Endodermal cell (in vitro differentiated cells): Measurements from ENCODE around the gene DGKA. TPM values are rescaled to one million over a fixed set of nuclear protein-coding genes. Genes with fewer than 3 reads are reported as not detected.
A peak's percentile ranks its signal among the peaks of the same experiment; 100 is the strongest.

Source experiments
- DNase-seq: peaks from one replicate; pipeline ENCODE4 v3.0.0-alpha.2; 2017
- H3K27ac ChIP-seq: 2 replicates; pipeline ENCODE4 v1.5.1; 2013; ENCODE audit warnings: mild to moderate bottlenecking, low read depth, low read length, moderate library complexity
- H3K27me3 ChIP-seq: 2 replicates; pipeline ENCODE4 v1.6.1; 2013; ENCODE audit warnings: mild to moderate bottlenecking, low read length, moderate library complexity; ENCODE audit not compliant: insufficient read depth, control insufficient read depth, poor library complexity, severe bottlenecking
- H3K36me3 ChIP-seq: 2 replicates; pipeline ENCODE4 v1.7.0; 2013; ENCODE audit warnings: mild to moderate bottlenecking, low read length, moderate library complexity; ENCODE audit not compliant: control insufficient read depth, insufficient read depth
- H3K4me1 ChIP-seq: one replicate; pipeline ENCODE4 v1.7.0; 2013; ENCODE audit warnings: low read length; ENCODE audit not compliant: control insufficient read depth, insufficient read depth
- H3K4me3 ChIP-seq: 2 replicates; pipeline ENCODE4 v1.5.1; 2013; ENCODE audit warnings: mild to moderate bottlenecking, low read length, moderate library complexity
- H3K9ac ChIP-seq: 2 replicates; pipeline ENCODE4 v1.6.1; 2013; ENCODE audit warnings: mild to moderate bottlenecking, low read length, moderate library complexity; ENCODE audit not compliant: poor library complexity, severe bottlenecking; ENCODE audit errors: extremely low read depth
- H3K9me3 ChIP-seq: 2 replicates; pipeline ENCODE4 v1.6.1; 2013; ENCODE audit warnings: mild to moderate bottlenecking, low read length, moderate library complexity; ENCODE audit not compliant: control insufficient read depth
- H3K27ac Mint-ChIP-seq: 2 replicates; pipeline ENCODE4 v1.8.0; 2020; ENCODE audit warnings: mixed read lengths
- H3K27me3 Mint-ChIP-seq: 2 replicates; pipeline ENCODE4 v1.8.0; 2021; ENCODE audit warnings: mild to moderate bottlenecking, mixed read lengths; ENCODE audit not compliant: insufficient read depth
- H3K36me3 Mint-ChIP-seq: 2 replicates; pipeline ENCODE4 v1.8.0; 2020; ENCODE audit warnings: low read depth, mixed read lengths
- H3K4me1 Mint-ChIP-seq: 2 replicates; pipeline ENCODE4 v1.8.0; 2020; ENCODE audit warnings: mixed read lengths
- H3K4me3 Mint-ChIP-seq: 2 replicates; pipeline ENCODE4 v1.8.0; 2020; ENCODE audit warnings: mild to moderate bottlenecking, moderate library complexity, mixed read lengths
- H3K9me3 Mint-ChIP-seq: 2 replicates; pipeline ENCODE4 v1.8.0; 2020; ENCODE audit warnings: mild to moderate bottlenecking, mixed read lengths
- WGBS, 2 experiments: methylation state at CpG; one replicate each; pipeline versions ENCODE4 v1.1.5 to v1.1.7; 2013; ENCODE audit warnings: missing lambda C conversion rate in 2 of 2, mixed read lengths in 1 of 2; ENCODE audit not compliant: insufficient coverage in 1 of 2, insufficient read length in 1 of 2; 5-methylcytosine and 5-hydroxymethylcytosine counted together
- total RNA-seq, 2 donors: library from RNA; stranded (reverse); fragmentation: NEBNext Ultra II Directional in 1 of 2; extraction: Animal tissue kit (Norgen Biotek cat#: 25700) in 1 of 2; gene quantifications; 2 replicates in 1 of 2; 3 replicates in 1 of 2; pipeline ENCODE4 v1.2.1, GENCODE V29; 2021
- TF ChIP-seq, protein P1 (sequence below): fragments of 200-600 bp; sonication (generic); conservative IDR thresholded peaks from 2 replicates; pipeline ENCODE4 v1.5.0; 2021; ENCODE audit warnings: antibody characterized with exemption, mild to moderate bottlenecking

Gene DGKA
- total RNA-seq, 2 donors from 2014 or later: 10.2 to 11.1 TPM

DNA sequence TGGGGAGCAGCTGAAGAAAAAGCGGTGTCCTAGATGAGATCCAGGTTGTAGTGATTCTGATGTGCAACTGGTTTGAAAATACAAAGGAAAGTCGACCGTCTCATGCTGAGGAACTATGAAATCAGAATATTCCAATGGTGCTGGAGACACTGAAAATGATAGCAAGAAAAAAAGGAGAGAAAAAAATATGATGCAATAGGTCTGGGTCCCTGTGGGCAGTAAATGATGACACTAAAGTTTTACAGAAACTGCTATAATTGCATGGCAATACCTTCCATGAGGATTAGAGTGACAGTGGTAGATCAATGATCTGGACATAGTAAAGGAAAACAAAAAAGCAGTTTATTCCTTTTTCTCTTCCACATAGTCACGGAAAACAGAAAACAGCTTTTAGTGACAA, 5.6 kb upstream of the DGKA start:
- H3K4me1 ChIP-seq: peaks cover 4% of the 10 kb centered on the region
- DNase-seq: no peak

DNA sequence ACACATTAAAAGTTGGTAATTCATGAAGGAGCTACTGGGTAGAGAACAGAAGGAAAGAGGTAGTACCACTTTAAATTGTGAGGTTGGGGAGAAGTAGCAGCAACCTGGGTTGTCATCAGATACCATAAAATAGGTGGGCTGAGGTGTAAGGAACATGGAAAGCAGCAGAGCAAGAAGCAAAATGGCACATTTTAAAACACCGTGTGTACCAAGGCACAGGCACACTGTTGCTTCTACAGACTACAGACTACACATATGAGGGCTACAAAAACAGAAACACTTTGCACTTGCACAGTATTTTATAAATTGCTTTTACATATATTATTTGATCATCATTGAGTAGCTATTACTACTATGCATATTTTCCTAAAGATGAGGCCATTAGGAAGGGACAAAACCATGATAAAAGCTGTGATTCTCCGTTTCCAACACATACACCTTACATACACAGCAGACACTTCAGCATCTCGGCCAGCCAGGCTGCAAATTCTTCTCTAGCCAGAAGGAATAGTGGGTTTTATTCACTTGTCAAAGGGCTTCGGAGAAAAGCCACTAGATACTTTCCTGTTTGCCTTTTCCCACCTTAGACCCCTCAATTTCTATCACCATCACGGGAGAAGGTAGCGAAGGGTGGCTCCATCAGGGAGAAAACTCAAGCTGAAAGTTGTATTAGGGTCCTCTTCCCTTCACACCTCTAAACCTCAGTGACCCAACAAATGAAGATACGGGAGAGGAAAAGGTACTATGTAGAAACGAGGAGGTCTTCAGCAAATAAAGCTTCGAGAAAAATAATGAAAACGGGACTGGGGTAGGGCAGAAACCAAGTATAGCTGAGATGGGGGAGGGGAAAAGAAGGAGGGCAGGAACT, 4.9 kb upstream of the DGKA start:
- WGBS, 2 experiments: 27 to 28% methylated on average over 4 to 10 of the region's 10 CpGs
- no peaks in the 10 kb centered on the region for H3K9me3 Mint-ChIP-seq
- peaks cover 4% of the 10 kb centered on the region for H3K4me1 ChIP-seq
- H3K4me1 Mint-ChIP-seq: peaks cover 21% of the 10 kb centered on the region
- peak overlapping the region; percentile 99 for H3K4me3 Mint-ChIP-seq
- H3K9me3 ChIP-seq: no peaks in the 10 kb centered on the region
- peak overlapping the region; percentile 75 for H3K27ac ChIP-seq
- DNase-seq: peak; percentile 54
- peak overlapping the region; percentile 99 for H3K27ac Mint-ChIP-seq
- H3K36me3 ChIP-seq: peaks cover 39% of the 10 kb centered on the region
- peaks cover 27% of the 10 kb centered on the region for H3K36me3 Mint-ChIP-seq
- H3K4me3 ChIP-seq: peak overlapping the region; percentile 91
- no peaks in the 10 kb centered on the region for H3K27me3 ChIP-seq
- peak overlapping the region; percentile 81 for H3K9ac ChIP-seq
- TF ChIP-seq, protein P1, sequence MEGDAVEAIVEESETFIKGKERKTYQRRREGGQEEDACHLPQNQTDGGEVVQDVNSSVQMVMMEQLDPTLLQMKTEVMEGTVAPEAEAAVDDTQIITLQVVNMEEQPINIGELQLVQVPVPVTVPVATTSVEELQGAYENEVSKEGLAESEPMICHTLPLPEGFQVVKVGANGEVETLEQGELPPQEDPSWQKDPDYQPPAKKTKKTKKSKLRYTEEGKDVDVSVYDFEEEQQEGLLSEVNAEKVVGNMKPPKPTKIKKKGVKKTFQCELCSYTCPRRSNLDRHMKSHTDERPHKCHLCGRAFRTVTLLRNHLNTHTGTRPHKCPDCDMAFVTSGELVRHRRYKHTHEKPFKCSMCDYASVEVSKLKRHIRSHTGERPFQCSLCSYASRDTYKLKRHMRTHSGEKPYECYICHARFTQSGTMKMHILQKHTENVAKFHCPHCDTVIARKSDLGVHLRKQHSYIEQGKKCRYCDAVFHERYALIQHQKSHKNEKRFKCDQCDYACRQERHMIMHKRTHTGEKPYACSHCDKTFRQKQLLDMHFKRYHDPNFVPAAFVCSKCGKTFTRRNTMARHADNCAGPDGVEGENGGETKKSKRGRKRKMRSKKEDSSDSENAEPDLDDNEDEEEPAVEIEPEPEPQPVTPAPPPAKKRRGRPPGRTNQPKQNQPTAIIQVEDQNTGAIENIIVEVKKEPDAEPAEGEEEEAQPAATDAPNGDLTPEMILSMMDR: no peak
- H3K27me3 Mint-ChIP-seq: peaks cover under 1% of the 10 kb centered on the region

More for the DNA sequence above, 5.6 kb upstream of the DGKA start:
- Mint-ChIP-seq H3K4me1 (peaks cover 17% of the 10 kb centered on the region), H3K4me3 (peak overlapping the region; percentile 99), H3K27ac (no peak overlapping the region), H3K27me3 (no peaks in the 10 kb centered on the region), H3K36me3 (peaks cover 31% of the 10 kb centered on the region), H3K9me3 (no peaks in the 10 kb centered on the region)
- TF ChIP-seq, protein P1: no peak
- peaks cover 45% of the 10 kb centered on the region for H3K36me3 ChIP-seq
- no peak overlapping the region for H3K27ac ChIP-seq
- H3K9ac ChIP-seq: peak overlapping the region; percentile 81
- H3K27me3 ChIP-seq: no peaks in the 10 kb centered on the region
- peak overlapping the region; percentile 91 for H3K4me3 ChIP-seq
- no peaks in the 10 kb centered on the region for H3K9me3 ChIP-seq
- WGBS, 2 experiments: 91 to 96% methylated on average over 3 to 4 of the region's 4 CpGs

DNA sequence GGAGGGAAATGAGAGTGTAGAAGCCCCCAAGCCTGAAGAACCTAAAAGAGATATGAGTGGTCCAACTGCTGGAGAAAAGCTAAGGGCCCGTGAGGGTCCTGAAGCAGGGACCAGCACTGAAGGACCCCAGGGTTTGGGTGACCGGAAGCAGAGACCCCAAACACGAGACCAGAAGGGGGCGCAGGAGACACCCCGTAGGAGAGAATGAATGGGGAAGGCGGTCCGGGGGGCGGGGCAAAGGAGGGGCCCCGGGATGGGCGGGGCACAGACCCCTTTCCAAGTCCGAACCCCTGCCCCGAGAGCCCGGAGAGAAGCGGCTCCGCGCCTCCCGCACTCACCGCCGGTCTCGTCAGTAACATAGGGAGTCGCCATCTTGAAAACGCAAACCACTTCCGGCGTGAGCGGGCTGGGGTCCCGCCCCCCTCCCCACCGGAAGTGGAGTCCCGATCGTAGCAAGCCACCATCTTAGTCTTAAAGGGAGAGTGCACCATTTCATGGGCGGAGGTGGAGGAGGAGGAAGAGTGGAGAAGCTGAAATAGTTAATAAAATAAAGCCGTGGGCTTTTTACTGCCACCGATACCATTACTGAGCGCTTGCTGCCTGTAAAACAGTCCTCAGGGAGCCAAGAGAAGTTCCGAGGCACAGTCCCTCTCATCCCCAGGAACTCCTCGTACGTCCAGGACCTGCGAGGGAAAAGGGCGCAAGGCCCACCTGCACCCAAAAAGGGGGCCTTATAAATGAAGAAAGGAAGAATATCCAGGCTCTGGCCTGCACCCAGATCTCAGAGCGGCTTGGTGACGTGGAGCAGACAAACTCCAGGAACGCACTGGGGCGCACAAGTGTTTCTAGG, 4.0 kb upstream of the DGKA start:
- Mint-ChIP-seq H3K9me3 (no peaks in the 10 kb centered on the region), H3K27ac (peak overlapping the region; percentile 99), H3K36me3 (peaks cover 25% of the 10 kb centered on the region), H3K27me3 (peaks cover 9% of the 10 kb centered on the region), H3K4me3 (peak overlapping the region; percentile 99), H3K4me1 (peaks cover 26% of the 10 kb centered on the region)
- Histone ChIP-seq H3K27me3 (peaks cover 6% of the 10 kb centered on the region), H3K4me3 (peak overlapping the region; percentile 91), H3K27ac (peak overlapping the region; percentile 75), H3K4me1 (peaks cover 9% of the 10 kb centered on the region), H3K9me3 (no peaks in the 10 kb centered on the region), H3K36me3 (peaks cover 30% of the 10 kb centered on the region), H3K9ac (peak overlapping the region; percentile 81)
- TF ChIP-seq, protein P1: peak; percentile 90
- DNase-seq: peak; percentile 98
- 0 to 1% methylated on average over 21 to 42 of the region's 42 CpGs for WGBS, 2 experiments
